Measurements from ENCODE around the gene ABHD16A. TPM values are rescaled to one million over a fixed set of nuclear protein-coding genes. Genes with fewer than 3 reads are reported as not detected.

The ABHD16A gene
- total and polyA plus RNA-seq, 4 experiments from 2014 or later: 35.9 to 69.2 (median 56.4) TPM

- Mint-ChIP-seq H3K4me1 (peaks cover 21 to 59% (median 32%) of the 10 kb centered on the region in 4 donors), H3K4me3 (peak overlapping the region in 6 of 8 donors; percentile 44 to 74 (median 56))
- DNase-seq: no peak
Observed at GRCh38 chr6:31727034-31727716, 24.1 kb upstream of the ABHD16A start.

GRCh38 chr6:31725502-31726350 is 22.6 kb upstream of the ABHD16A start:
- Mint-ChIP-seq H3K36me3 (peaks cover 10 to 12% of the 10 kb centered on the region in 2 donors), H3K4me3 (no peak overlapping the region), H3K4me1 (peaks cover 19 to 55% (median 32%) of the 10 kb centered on the region in 4 donors), H3K27me3 (peaks cover 0 to 2% of the 10 kb centered on the region in 2 donors), H3K27ac (peak overlapping the region in 5 of 7 donors; percentile 12 to 63 (median 53)), H3K9me3 (no peaks in the 10 kb centered on the region)
- H3K4me1 ChIP-seq (ENCODE audit: insufficient read depth, low read length): peaks cover 43% of the 10 kb centered on the region
- intact Hi-C loops (cut with micrococcal nuclease): no loop called here
- H3K9me3 ChIP-seq (ENCODE audit: control insufficient read depth in 1 of 2, low read length in 2 of 2): no peaks in the 10 kb centered on the region
- peaks cover 4% of the 10 kb centered on the region for H3K36me3 ChIP-seq (ENCODE audit: insufficient read depth, low read length)
- no peak overlapping the region for H3K4me3 ChIP-seq (ENCODE audit: low read length in 2 of 2)
- POLR2A ChIA-PET (ENCODE audit: partially characterized antibody): interaction anchor here (1.0 to 7.6 kb wide), 3 partner anchors 12 to 92 kb away, joined by 3 to 77 read pairs (median 5); partner anchors contain the start of genes CLIC1 and MSH5
- CTCF ChIA-PET (ENCODE audit: partially characterized antibody): interaction anchor here (1.0 to 17.2 kb wide), 6 partner anchors 31 to 128 kb away, joined by 3 to 173 read pairs (median 3); partner anchors contain the start of genes VARS1 and VWA7
- no peak overlapping the region for H3K27ac ChIP-seq (ENCODE audit: low read depth, low read length)
- DNase-seq: no peak
- H3K27me3 ChIP-seq (ENCODE audit: insufficient read depth, low read length): no peaks in the 10 kb centered on the region

More at GRCh38 chr6:31727034-31727716, 24.1 kb upstream of the ABHD16A start:
- no peaks in the 10 kb centered on the region for H3K9me3 Mint-ChIP-seq
- CTCF ChIA-PET (ENCODE audit: partially characterized antibody): interaction anchor here (1.0 to 17.2 kb wide), 9 partner anchors 12 to 112 kb away, joined by 3 to 173 read pairs (median 7); partner anchors contain the start of genes HSPA1B, MSH5 and VWA7
- H3K4me3 ChIP-seq (ENCODE audit: low read length in 2 of 2): no peak overlapping the region
- POLR2A ChIA-PET (ENCODE audit: partially characterized antibody): interaction anchor here (0.5 to 7.6 kb wide), 9 partner anchors 11 to 162 kb away, joined by 3 to 77 read pairs (median 4); partner anchors contain the start of genes ABHD16A, CLIC1, HSPA1B and LY6G6D
- H3K27me3 Mint-ChIP-seq: no peaks in the 10 kb centered on the region
- intact Hi-C loops (cut with micrococcal nuclease): no loop called here
- peaks cover 16% of the 10 kb centered on the region for H3K36me3 ChIP-seq (ENCODE audit: insufficient read depth, low read length)
- peak overlapping the region in 6 of 7 donors; percentile 37 to 86 (median 72) for H3K27ac Mint-ChIP-seq
- H3K4me1 ChIP-seq (ENCODE audit: insufficient read depth, low read length): peaks cover 50% of the 10 kb centered on the region
- H3K27ac ChIP-seq (ENCODE audit: low read depth, low read length): no peak overlapping the region
- no peaks in the 10 kb centered on the region for H3K27me3 ChIP-seq (ENCODE audit: insufficient read depth, low read length)
- peaks cover 20 to 25% of the 10 kb centered on the region in 2 donors for H3K36me3 Mint-ChIP-seq
- no peaks in the 10 kb centered on the region for H3K9me3 ChIP-seq (ENCODE audit: control insufficient read depth in 1 of 2, low read length in 2 of 2)

- Mint-ChIP-seq H3K4me3 (no peak overlapping the region), H3K4me1 (peaks cover 12 to 41% (median 21%) of the 10 kb centered on the region in 4 donors), H3K9me3 (no peaks in the 10 kb centered on the region), H3K27me3 (peaks cover 0 to 2% of the 10 kb centered on the region in 2 donors), H3K36me3 (peaks cover 0 to 4% of the 10 kb centered on the region in 2 donors), H3K27ac (peak overlapping the region in 2 of 7 donors; percentile 32 to 65)
- Histone ChIP-seq H3K27me3 (ENCODE audit: insufficient read depth, low read length) (no peaks in the 10 kb centered on the region), H3K27ac (ENCODE audit: low read depth, low read length) (no peak overlapping the region), H3K9me3 (ENCODE audit: control insufficient read depth in 1 of 2, low read length in 2 of 2) (no peaks in the 10 kb centered on the region), H3K4me1 (ENCODE audit: insufficient read depth, low read length) (peaks cover 34% of the 10 kb centered on the region), H3K4me3 (ENCODE audit: low read length in 2 of 2) (no peak overlapping the region), H3K36me3 (ENCODE audit: insufficient read depth, low read length) (no peaks in the 10 kb centered on the region)
- POLR2A ChIA-PET (ENCODE audit: partially characterized antibody): interaction anchor here (1.0 to 7.6 kb wide), 2 partner anchors 14 to 93 kb away, joined by 3 to 77 read pairs; partner anchors contain the start of genes CLIC1 and MSH5
- CTCF ChIA-PET (ENCODE audit: partially characterized antibody): interaction anchor here (1.0 to 1.6 kb wide), 2 partner anchors 72 to 106 kb away, joined by 3 to 4 read pairs; partner anchors contain the start of gene VARS1
- no peak for DNase-seq
- intact Hi-C loops (cut with micrococcal nuclease): no loop called here
Observed at GRCh38 chr6:31723980-31724691, 21.0 kb upstream of the ABHD16A start.

- no peak for DNase-seq
- H3K27ac Mint-ChIP-seq: peak within 1 kb of the TSS in 1 of 7 donors; percentile 32
Observed at GRCh38 chr6:31723245-31723979, 20.3 kb upstream of the ABHD16A start, which contains the start of gene MPIG6B. MPIG6B (plus strand) TSS chr6:31723373; CDS start chr6:31723384, 11 bp downstream.

GRCh38 chr6:31722173-31722572 is 19.0 kb upstream of the ABHD16A start:
- Histone ChIP-seq H3K36me3 (ENCODE audit: insufficient read depth, low read length) (no peaks in the 10 kb centered on the region), H3K4me1 (ENCODE audit: insufficient read depth, low read length) (peaks cover 16% of the 10 kb centered on the region), H3K4me3 (ENCODE audit: low read length in 2 of 2) (no peak overlapping the region), H3K27ac (ENCODE audit: low read depth, low read length) (no peak overlapping the region), H3K9me3 (ENCODE audit: control insufficient read depth in 1 of 2, low read length in 2 of 2) (no peaks in the 10 kb centered on the region), H3K27me3 (ENCODE audit: insufficient read depth, low read length) (no peaks in the 10 kb centered on the region)
- Mint-ChIP-seq H3K27me3 (peaks cover 0 to 2% of the 10 kb centered on the region in 2 donors), H3K27ac (no peak overlapping the region), H3K4me1 (peaks cover 6 to 22% (median 13%) of the 10 kb centered on the region in 4 donors), H3K9me3 (no peaks in the 10 kb centered on the region), H3K4me3 (no peak overlapping the region), H3K36me3 (peaks cover 0 to 4% of the 10 kb centered on the region in 2 donors)
- DNase-seq: no peak
- intact Hi-C loops (cut with micrococcal nuclease): no loop called here
- CTCF ChIA-PET (ENCODE audit: partially characterized antibody): interaction anchor here (1.1 to 1.6 kb wide), 2 partner anchors 48 to 108 kb away, joined by 3 to 4 read pairs; no protein-coding TSS in a partner anchor
- POLR2A ChIA-PET (ENCODE audit: partially characterized antibody): interaction anchor here (1.0 kb wide), 1 partner anchor 92 kb away, joined by 4 read pairs; no protein-coding TSS in a partner anchor

More at GRCh38 chr6:31723245-31723979, 20.3 kb upstream of the ABHD16A start, which contains the start of gene MPIG6B:
- ChIA-PET POLR2A (ENCODE audit: partially characterized antibody) (interaction anchor here (1.0 kb wide), 1 partner anchor 91 kb away, joined by 4 read pairs; no protein-coding TSS in a partner anchor), CTCF (ENCODE audit: partially characterized antibody) (interaction anchor here (1.1 to 1.6 kb wide), 4 partner anchors 9 to 107 kb away, joined by 3 to 4 read pairs (median 3); no protein-coding TSS in a partner anchor)
- no peak within 1 kb of the TSS for H3K27ac ChIP-seq (ENCODE audit: low read depth, low read length)
- no peaks in the 10 kb centered on the region for H3K9me3 Mint-ChIP-seq
- H3K4me1 Mint-ChIP-seq: peaks cover 11 to 34% (median 19%) of the 10 kb centered on the region in 4 donors
- H3K36me3 Mint-ChIP-seq: peaks cover 0 to 4% of the 10 kb centered on the region in 2 donors
- H3K27me3 ChIP-seq (ENCODE audit: insufficient read depth, low read length): no peaks in the 10 kb centered on the region
- no peaks in the 10 kb centered on the region for H3K36me3 ChIP-seq (ENCODE audit: insufficient read depth, low read length)
- H3K4me3 Mint-ChIP-seq: no peak within 1 kb of the TSS
- peaks cover 0 to 2% of the 10 kb centered on the region in 2 donors for H3K27me3 Mint-ChIP-seq
- H3K4me1 ChIP-seq (ENCODE audit: insufficient read depth, low read length): peaks cover 27% of the 10 kb centered on the region
- H3K4me3 ChIP-seq (ENCODE audit: low read length in 2 of 2): no peak within 1 kb of the TSS
- no peaks in the 10 kb centered on the region for H3K9me3 ChIP-seq (ENCODE audit: control insufficient read depth in 1 of 2, low read length in 2 of 2)
- intact Hi-C loops (cut with micrococcal nuclease): no loop called here
